VCaP (cell line): ENCODE data around the gene PRR29.

Experiments
- H3K27ac ChIP-seq: fragments of 450-650 bp; 2 replicates; pipeline ENCODE4 v1.5.1; 2017
- TF ChIP-seq, protein P1 (sequence below): fragments of 450-650 bp; conservative IDR thresholded peaks from 2 replicates; pipeline ENCODE4 v1.5.1; 2017; ENCODE audit warnings: mild to moderate bottlenecking, moderate library complexity

The PRR29 gene

DNA sequence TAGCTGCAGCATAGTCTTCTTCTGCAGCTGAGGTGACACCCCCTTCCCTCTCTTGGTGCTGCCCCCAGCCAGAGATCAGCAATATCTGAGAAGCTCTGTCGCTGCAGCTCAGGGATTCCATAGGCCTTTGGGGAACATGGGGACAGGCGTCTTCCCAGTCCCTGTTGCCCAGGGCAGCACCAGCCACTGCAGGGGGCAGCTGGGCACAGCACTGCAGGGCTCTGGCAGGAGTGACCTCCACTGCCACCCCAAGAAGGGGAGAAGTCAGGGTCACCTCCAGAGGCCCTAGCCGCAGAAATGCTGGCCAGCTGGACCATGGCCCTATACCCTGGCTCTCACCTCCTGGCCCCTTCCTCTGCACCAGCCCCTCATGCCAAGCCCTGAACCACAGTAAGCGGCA lies 42.4 kb upstream of the PRR29 start:
- TF ChIP-seq, protein P1, sequence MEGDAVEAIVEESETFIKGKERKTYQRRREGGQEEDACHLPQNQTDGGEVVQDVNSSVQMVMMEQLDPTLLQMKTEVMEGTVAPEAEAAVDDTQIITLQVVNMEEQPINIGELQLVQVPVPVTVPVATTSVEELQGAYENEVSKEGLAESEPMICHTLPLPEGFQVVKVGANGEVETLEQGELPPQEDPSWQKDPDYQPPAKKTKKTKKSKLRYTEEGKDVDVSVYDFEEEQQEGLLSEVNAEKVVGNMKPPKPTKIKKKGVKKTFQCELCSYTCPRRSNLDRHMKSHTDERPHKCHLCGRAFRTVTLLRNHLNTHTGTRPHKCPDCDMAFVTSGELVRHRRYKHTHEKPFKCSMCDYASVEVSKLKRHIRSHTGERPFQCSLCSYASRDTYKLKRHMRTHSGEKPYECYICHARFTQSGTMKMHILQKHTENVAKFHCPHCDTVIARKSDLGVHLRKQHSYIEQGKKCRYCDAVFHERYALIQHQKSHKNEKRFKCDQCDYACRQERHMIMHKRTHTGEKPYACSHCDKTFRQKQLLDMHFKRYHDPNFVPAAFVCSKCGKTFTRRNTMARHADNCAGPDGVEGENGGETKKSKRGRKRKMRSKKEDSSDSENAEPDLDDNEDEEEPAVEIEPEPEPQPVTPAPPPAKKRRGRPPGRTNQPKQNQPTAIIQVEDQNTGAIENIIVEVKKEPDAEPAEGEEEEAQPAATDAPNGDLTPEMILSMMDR = no peak
- H3K27ac ChIP-seq = no peak overlapping the region

DNA sequence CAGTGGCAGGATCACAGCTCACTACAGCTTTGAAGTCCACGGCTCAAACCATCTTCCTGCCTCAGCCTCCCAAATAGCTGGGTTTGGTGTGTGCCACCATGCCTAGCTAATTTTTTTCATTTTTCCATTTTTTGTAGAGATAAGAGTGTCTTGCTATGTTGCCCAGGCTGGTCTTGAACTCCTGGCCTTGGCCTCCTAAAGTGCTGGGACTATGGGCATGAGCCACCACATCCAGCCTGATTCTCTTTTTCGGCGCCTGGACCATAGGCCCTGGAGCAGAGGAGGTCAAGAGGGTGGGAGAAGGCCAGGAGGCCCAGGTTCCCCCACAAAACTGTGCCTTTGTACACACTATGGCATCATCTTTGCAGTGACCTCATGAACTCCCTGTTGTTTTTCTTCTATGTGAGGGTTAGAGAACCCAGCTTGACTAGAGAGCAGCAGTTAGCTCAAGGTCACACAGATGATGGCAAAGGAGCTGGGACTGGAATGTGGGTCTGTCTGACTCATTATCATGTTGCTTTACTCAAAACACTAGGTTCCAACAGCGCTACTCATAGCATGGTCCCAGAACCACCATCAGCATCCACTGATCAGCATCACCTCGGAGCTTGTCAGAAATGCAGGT lies 41.7 kb upstream of the PRR29 start:
- H3K27ac ChIP-seq = no peak overlapping the region
- TF ChIP-seq, protein P1 = no peak

DNA sequence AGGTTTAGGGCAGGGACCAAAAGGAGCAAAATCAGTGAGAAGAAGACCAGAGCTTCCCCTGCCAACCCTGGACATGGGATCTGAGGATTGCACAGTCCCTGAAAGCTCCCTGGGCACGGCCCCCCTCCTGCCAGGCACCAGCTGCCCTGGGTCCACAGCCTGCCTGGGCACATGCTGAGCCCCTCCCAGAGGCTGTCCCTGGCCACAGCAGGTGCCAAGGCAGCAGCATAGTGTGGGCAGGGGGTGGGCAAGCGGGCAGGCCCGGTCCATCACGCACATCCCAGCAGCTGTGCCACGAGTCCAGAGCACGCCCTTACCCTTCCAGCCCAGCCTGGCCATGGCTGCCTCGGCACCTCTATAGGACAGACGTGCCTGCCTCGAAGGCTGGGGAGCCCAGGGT lies 38.1 kb upstream of the PRR29 start:
- TF ChIP-seq, protein P1 = no peak
- no peak overlapping the region for H3K27ac ChIP-seq

DNA sequence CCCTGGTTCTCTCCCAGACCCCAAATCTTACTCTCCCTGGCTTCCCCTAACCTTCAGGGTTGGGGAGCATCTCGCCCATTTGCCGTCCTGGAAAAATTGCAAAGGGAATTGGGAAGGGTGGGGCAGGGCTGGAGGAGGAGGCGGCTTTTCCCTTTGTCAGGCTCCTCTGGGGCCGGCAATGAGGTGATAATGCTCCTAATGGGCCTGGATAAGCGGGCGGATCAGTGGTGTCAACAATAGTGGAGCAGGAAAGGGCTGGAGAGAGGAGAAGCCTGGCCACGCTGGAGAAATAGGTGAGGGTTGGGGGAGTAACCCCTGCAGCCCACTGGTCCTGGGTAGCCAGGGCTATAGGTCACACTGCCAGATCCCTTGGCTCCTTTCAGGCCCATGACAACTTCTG lies 37.7 kb upstream of the PRR29 start:
- TF ChIP-seq, protein P1 = no peak
- H3K27ac ChIP-seq = no peak overlapping the region

DNA sequence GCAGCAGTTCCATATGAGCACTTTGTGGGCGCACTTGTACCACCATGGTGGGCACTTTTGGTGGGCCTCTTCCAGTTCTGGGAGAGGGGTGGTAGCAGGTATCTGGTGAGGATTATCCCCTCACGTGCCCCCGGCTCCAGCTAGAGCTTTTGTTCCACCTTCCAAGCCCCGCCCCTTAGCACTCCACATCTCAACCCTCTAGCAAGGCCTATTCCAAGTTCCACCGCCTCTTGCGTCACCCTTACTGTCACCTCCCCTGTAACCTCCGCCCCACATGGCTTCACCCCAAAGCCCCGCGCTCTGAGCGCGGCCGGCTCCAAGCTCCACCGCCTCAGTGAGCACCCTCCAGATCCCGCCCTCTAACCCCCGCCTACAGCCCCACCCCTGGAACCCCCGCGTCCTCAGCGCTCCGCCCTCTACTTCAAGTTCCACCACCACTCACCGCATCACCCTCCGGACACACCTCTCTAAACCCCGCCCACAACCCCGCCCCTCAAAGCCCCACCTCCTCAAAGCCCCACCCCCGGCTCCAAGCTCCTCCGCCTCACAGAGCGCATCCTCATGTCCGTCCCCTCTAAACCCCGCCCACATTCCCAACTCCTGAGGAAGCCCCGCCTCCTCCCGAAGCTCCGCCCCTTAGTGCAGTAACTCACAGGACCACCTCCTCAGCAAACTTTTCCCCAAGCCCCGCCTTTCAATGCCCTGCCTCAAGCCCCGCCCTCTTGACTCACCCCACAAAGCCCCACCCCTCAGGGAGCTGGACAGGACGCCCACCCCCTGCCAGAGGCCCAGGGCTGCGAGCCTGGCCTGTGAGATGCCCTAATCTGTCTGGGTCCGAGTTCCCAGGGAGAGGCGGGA lies 36.6 kb upstream of the PRR29 start:
- H3K27ac ChIP-seq = no peak overlapping the region
- TF ChIP-seq, protein P1 = no peak

DNA sequence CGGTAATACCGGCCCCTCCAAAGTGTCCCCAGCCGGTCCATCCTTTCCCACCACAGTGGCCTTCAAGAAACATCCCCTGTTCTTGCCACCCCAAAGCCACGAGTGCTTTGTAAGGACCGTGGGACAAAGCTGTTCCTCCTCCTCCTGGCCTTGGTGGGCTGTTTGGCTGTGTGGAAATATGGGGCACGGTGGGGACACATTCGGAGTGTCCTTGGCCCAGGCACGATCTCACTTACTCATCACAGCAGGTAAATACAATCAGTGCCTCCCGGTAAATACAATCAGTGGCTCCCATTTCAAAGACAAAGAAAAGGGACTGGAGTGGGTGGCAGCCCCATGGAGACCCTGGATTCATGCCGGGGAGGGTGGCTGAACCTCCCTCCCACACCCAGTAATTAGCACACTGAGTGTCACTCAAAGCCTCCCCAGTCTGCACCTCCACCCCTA lies 35.8 kb upstream of the PRR29 start:
- H3K27ac ChIP-seq = no peak overlapping the region
- TF ChIP-seq, protein P1 = no peak

DNA sequence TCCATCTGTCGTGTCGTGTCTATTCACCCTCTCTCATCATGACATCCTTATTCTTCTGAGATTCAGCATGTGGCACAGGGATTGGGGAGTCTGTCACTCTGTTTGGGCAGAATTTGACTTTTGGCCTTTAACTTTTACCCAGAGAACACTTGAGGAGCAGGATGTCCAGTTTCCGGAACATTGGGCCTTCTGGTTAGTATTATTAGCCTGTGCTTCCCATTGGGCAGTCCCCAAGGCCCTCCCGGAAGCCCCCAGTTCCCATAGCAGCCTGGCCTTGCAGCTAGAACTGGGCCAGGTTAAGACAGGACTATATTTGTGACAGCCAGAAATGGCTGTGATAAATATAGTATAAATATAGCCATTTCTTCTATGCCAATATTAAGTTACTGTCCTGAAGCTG lies 35.0 kb upstream of the PRR29 start:
- TF ChIP-seq, protein P1 = no peak
- H3K27ac ChIP-seq = no peak overlapping the region
